ENCODE measurements around the gene COX6B2. TPM values are rescaled to one million over a fixed set of nuclear protein-coding genes. Genes with fewer than 3 reads are reported as not detected.

COX6B2 gene
- total RNA-seq, 1 donor from 2014 or later: 0.17 TPM

GRCh38 chr19:55341171-55341588 is 13.3 kb downstream of the COX6B2 start:
- Mint-ChIP-seq H3K9me3 (ENCODE audit: low read depth) (no peaks in the 10 kb centered on the region), H3K4me3 (ENCODE audit: unreplicated experiment) (peak overlapping the region; percentile 78), H3K36me3 (ENCODE audit: low read depth) (no peaks in the 10 kb centered on the region), H3K27ac (ENCODE audit: unreplicated experiment) (no peak overlapping the region), H3K27me3 (ENCODE audit: low read depth) (no peaks in the 10 kb centered on the region), H3K4me1 (ENCODE audit: low read depth) (peaks cover 39% of the 10 kb centered on the region)
- DNase-seq (ENCODE audit: low spot score): no peak
- TF ChIP-seq CTCF (IDR thresholded peaks at IDR 0.05): no peak

DNA sequence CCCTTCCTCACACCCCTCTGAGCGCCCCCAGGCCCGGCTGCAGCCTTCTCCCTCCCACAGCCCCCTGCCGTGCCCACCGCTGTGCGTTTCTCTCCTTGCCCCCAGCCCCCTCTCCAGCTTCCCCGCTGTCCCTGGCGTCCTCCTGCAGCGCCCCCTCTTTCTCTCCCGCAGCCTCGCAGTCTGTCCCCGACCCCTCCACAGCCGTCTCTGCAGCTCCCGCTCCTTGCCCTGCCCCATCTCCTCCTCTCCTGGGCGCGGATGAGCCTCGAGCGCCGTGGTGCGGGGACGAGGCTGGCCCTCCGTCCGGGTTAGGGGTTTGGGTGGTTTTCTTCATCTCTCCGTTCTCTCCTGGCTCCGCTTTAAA is 13.8 kb downstream of the COX6B2 start:
- Mint-ChIP-seq H3K9me3 (ENCODE audit: low read depth) (no peaks in the 10 kb centered on the region), H3K36me3 (ENCODE audit: low read depth) (no peaks in the 10 kb centered on the region), H3K27ac (ENCODE audit: unreplicated experiment) (no peak overlapping the region), H3K4me3 (ENCODE audit: unreplicated experiment) (peak overlapping the region; percentile 78), H3K27me3 (ENCODE audit: low read depth) (no peaks in the 10 kb centered on the region), H3K4me1 (ENCODE audit: low read depth) (peaks cover 39% of the 10 kb centered on the region)
- peak; percentile 30 for TF ChIP-seq CTCF (IDR thresholded peaks at IDR 0.05)
- no peak for DNase-seq (ENCODE audit: low spot score)

DNA sequence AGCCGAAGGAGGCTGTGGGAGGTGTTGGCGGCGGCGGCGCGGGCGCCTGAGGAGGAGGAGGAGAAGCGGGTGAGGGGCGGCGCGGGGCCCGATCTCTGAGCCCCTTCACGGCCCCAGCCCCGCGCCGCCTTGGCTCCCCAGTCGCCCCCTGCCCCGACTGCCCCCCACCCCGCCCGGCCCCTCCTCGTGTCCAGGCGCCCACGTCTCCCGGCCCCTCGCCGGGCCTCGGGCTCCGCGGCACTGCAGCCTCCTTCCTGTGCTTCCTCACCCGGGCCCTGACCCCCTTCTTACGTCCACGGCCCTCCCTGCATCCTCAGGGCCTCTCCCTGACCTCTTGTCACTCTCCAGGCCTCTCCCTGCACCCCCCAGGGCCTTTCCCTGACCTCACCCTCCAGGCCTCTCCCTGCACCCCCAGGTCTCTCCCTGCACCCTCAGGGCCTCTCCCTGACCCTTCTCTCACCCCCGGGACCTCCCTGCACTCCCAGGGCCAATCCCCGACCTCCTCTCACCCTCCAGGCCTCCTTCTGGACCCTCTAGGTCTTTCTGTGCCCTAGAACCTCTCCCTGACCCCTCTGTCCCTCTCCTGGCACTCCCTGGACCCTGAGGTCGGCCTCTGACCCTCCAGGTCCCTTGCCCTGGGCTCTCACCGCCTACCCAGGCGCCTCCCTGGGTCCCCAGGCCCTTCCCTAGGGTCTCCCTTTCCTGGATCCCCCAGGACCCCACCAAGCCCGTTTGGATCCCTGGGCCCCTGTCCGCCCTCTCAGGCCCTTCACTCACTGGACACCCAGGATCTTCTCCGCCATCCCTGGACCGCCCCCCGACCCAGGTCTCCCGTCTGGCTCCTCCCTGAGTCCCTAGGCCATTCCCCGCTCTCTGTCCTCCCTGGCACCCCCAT is 14.4 kb downstream of the COX6B2 start:
- Mint-ChIP-seq H3K9me3 (ENCODE audit: low read depth) (no peaks in the 10 kb centered on the region), H3K4me3 (ENCODE audit: unreplicated experiment) (peak overlapping the region; percentile 78), H3K36me3 (ENCODE audit: low read depth) (no peaks in the 10 kb centered on the region), H3K27me3 (ENCODE audit: low read depth) (no peaks in the 10 kb centered on the region), H3K27ac (ENCODE audit: unreplicated experiment) (peak overlapping the region; percentile 87), H3K4me1 (ENCODE audit: low read depth) (peaks cover 33% of the 10 kb centered on the region)
- DNase-seq (ENCODE audit: low spot score): no peak
- no peak for TF ChIP-seq CTCF (IDR thresholded peaks at IDR 0.05)

DNA sequence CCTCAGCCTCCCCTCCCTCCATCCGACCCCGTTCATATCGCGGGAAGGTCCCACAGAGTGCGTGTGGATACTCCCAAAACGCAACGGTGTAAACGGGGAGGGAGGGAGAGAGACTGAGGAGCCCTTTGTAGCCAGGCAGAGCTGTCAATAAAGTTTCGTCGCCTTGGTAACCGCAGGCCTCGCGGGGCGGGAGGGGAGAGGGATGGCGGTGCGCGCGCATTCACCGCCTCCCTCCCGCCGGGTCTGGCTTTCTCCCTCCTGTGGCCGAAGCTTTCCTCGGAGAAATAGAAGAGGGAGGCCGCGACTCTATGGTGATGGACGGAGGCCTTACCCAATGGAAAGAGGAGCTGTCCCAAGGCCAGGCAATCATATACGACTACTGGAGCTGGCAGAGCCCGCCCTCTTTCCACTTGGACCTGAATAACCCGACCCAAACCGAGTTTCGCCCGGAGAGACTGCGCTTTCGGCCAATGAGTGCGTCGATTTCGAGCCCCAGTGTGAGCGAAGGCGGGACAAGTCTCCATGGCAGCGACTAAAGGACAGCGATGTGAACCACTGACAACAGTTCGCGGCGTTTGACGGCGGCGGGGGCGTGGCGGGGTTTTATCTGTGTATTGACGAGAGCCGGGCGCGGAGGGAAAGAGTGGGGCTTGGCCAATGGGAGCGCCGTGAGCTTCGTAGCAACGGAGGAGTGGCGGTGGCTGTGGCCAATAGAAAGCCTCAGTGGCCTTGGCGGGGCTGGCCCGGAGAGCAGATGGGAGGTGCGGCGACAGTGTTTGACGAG is 15.2 kb downstream of the COX6B2 start, which contains the start of gene KMT5C:
TSS of gene KMT5C (plus strand) at position 772 of the 784 bp plus-strand sequence. CDS start 2,061 bp downstream, outside the sequence.
- Mint-ChIP-seq H3K27me3 (ENCODE audit: low read depth) (no peaks in the 10 kb centered on the region), H3K36me3 (ENCODE audit: low read depth) (no peaks in the 10 kb centered on the region), H3K27ac (ENCODE audit: unreplicated experiment) (peak within 1 kb of the TSS; percentile 99), H3K4me1 (ENCODE audit: low read depth) (peaks cover 26% of the 10 kb centered on the region), H3K9me3 (ENCODE audit: low read depth) (no peaks in the 10 kb centered on the region), H3K4me3 (ENCODE audit: unreplicated experiment) (peak within 1 kb of the TSS; percentile 78)
- peak; percentile 57 for TF ChIP-seq CTCF (IDR thresholded peaks at IDR 0.05)
- peak; percentile 100 for DNase-seq (ENCODE audit: low spot score)

GRCh38 chr19:55336101-55336500 is 18.4 kb downstream of the COX6B2 start:
- H3K4me1 Mint-ChIP-seq (ENCODE audit: low read depth): peaks cover 19% of the 10 kb centered on the region
- no peaks in the 10 kb centered on the region for H3K9me3 Mint-ChIP-seq (ENCODE audit: low read depth)
- no peak for DNase-seq (ENCODE audit: low spot score)
- TF ChIP-seq CTCF (IDR thresholded peaks at IDR 0.05): no peak
- H3K36me3 Mint-ChIP-seq (ENCODE audit: low read depth): no peaks in the 10 kb centered on the region
- H3K27me3 Mint-ChIP-seq (ENCODE audit: low read depth): no peaks in the 10 kb centered on the region
- no peak overlapping the region for H3K4me3 Mint-ChIP-seq (ENCODE audit: unreplicated experiment)
- H3K27ac Mint-ChIP-seq (ENCODE audit: unreplicated experiment): no peak overlapping the region
